OCI-LY3 (cell line): ENCODE measurements around the gene KBTBD7.

Source experiments
- EZH2phosphoT487 ChIP-seq: fragments of 200-600 bp; shearing (Covaris generic); IDR thresholded peaks from 2 replicates; pipeline ENCODE4 v1.6.1; 2018; ENCODE audit warnings: antibody characterized with exemption, mixed run types, low read depth
- TF ChIP-seq, protein P1 (sequence below): fragments of 200-600, 300-600 bp; sonication (generic); IDR thresholded peaks from 2 replicates; pipeline ENCODE4 v1.5.1; 2014; ENCODE audit warnings: antibody characterized with exemption, low read length, low read depth

DNA sequence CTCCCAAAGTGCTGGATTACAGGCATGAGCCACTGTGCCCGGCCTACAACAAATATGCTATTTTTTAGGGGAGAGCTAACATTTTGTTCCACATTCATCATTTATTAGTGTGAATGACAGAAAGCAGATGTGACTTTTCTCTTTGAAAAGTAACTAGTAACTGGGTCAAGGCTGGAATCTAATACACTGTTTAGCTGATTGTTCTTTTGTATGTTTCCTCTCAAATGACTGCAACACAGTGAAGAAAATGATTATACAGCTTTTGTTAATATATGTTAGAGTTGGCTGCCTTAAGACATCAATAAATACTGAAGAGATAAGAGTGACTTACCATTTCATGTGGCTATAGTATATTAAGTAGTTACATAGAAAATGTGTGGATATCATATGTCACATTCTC lies 42.0 kb upstream of the KBTBD7 start:
- no peak for TF ChIP-seq EZH2phosphoT487
- TF ChIP-seq, protein P1, sequence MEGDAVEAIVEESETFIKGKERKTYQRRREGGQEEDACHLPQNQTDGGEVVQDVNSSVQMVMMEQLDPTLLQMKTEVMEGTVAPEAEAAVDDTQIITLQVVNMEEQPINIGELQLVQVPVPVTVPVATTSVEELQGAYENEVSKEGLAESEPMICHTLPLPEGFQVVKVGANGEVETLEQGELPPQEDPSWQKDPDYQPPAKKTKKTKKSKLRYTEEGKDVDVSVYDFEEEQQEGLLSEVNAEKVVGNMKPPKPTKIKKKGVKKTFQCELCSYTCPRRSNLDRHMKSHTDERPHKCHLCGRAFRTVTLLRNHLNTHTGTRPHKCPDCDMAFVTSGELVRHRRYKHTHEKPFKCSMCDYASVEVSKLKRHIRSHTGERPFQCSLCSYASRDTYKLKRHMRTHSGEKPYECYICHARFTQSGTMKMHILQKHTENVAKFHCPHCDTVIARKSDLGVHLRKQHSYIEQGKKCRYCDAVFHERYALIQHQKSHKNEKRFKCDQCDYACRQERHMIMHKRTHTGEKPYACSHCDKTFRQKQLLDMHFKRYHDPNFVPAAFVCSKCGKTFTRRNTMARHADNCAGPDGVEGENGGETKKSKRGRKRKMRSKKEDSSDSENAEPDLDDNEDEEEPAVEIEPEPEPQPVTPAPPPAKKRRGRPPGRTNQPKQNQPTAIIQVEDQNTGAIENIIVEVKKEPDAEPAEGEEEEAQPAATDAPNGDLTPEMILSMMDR, result no peak
